ENCODE data around the gene ZNF768. TPM values are rescaled to one million over a fixed set of nuclear protein-coding genes. Genes with fewer than 3 reads are reported as not detected.
"Not testable (repeated sequence)": the region's sequence is repeated elsewhere in the genome, so short reads cannot be mapped to it uniquely, and the experiment has no call there.

ZNF768 gene
- total and polyA plus RNA-seq, 2 donors from 2014 or later = 36.2 to 46.9 TPM

- H3K36me3 ChIP-seq (ENCODE audit: control insufficient read depth in 2 of 3, insufficient read depth in 3 of 3, low read length in 3 of 3) = no peaks in the 10 kb centered on the region
Measured at GRCh38 chr16:30478766-30479478, 47.4 kb downstream of the ZNF768 start.

GRCh38 chr16:30477773-30478172 lies 48.6 kb downstream of the ZNF768 start:
- intact Hi-C loops (cut with DNase I); H3K27me3 ChIP-seq (ENCODE audit: control insufficient read depth, insufficient read depth, low read length); H3K9me3 ChIP-seq (ENCODE audit: control insufficient read depth in 2 of 3, insufficient read depth in 1 of 3, low read length in 3 of 3); H3K9ac ChIP-seq (ENCODE audit: low read length in 3 of 3); H3K4me3 ChIP-seq (ENCODE audit: low read length in 3 of 3); H3K4me1 ChIP-seq (ENCODE audit: control insufficient read depth in 2 of 3, insufficient read depth in 2 of 3, low read depth in 1 of 3, low read length in 3 of 3); FAIRE-seq; H3K36me3 ChIP-seq (ENCODE audit: control insufficient read depth in 2 of 3, insufficient read depth in 3 of 3, low read length in 3 of 3); H3K27ac ChIP-seq (ENCODE audit: low read depth in 2 of 2, low read length in 2 of 2); DNase-seq: not testable (repeated sequence)

More at GRCh38 chr16:30478766-30479478, 47.4 kb downstream of the ZNF768 start:
- no peak for TF ChIP-seq CTCF (IDR thresholded peaks at IDR 0.05; ENCODE audit: borderline replicate concordance, extremely low read depth, insufficient read depth)
- no peaks in the 10 kb centered on the region for H3K9me3 ChIP-seq (ENCODE audit: control insufficient read depth in 2 of 3, insufficient read depth in 1 of 3, low read length in 3 of 3)
- DNase-seq (no peak), FAIRE-seq (no peak)
- no peak overlapping the region for H3K4me3 ChIP-seq (ENCODE audit: low read length in 3 of 3)
- no peaks in the 10 kb centered on the region for H3K4me1 ChIP-seq (ENCODE audit: control insufficient read depth in 2 of 3, insufficient read depth in 2 of 3, low read depth in 1 of 3, low read length in 3 of 3)
- no peak overlapping the region for H3K27ac ChIP-seq (ENCODE audit: low read depth in 2 of 2, low read length in 2 of 2)
- H3K27me3 ChIP-seq (ENCODE audit: control insufficient read depth, insufficient read depth, low read length) = no peaks in the 10 kb centered on the region
- H3K9ac ChIP-seq (ENCODE audit: low read length in 3 of 3) = no peak overlapping the region
- intact Hi-C loops (cut with DNase I) = no loop called here

GRCh38 chr16:30476991-30477390 lies 49.4 kb downstream of the ZNF768 start:
- no peak for TF ChIP-seq CTCF (IDR thresholded peaks at IDR 0.05; ENCODE audit: borderline replicate concordance, extremely low read depth, insufficient read depth)
- Histone ChIP-seq H3K9me3 (ENCODE audit: control insufficient read depth in 2 of 3, insufficient read depth in 1 of 3, low read length in 3 of 3) (no peaks in the 10 kb centered on the region), H3K27me3 (ENCODE audit: control insufficient read depth, insufficient read depth, low read length) (no peaks in the 10 kb centered on the region), H3K27ac (ENCODE audit: low read depth in 2 of 2, low read length in 2 of 2) (no peak overlapping the region), H3K4me1 (ENCODE audit: control insufficient read depth in 2 of 3, insufficient read depth in 2 of 3, low read depth in 1 of 3, low read length in 3 of 3) (no peaks in the 10 kb centered on the region), H3K4me3 (ENCODE audit: low read length in 3 of 3) (no peak overlapping the region), H3K9ac (ENCODE audit: low read length in 3 of 3) (no peak overlapping the region), H3K36me3 (ENCODE audit: control insufficient read depth in 2 of 3, insufficient read depth in 3 of 3, low read length in 3 of 3) (no peaks in the 10 kb centered on the region)
- FAIRE-seq = no peak
- DNase-seq = no peak
- intact Hi-C loops (cut with DNase I) = no loop called here

GRCh38 chr16:30474684-30475083 lies 51.7 kb downstream of the ZNF768 start:
- FAIRE-seq (no peak), DNase-seq (no peak)
- H3K4me3 ChIP-seq (ENCODE audit: low read length in 3 of 3) = no peak overlapping the region
- H3K4me1 ChIP-seq (ENCODE audit: control insufficient read depth in 2 of 3, insufficient read depth in 2 of 3, low read depth in 1 of 3, low read length in 3 of 3) = no peaks in the 10 kb centered on the region
- intact Hi-C loops (cut with DNase I) = no loop called here
- H3K9ac ChIP-seq (ENCODE audit: low read length in 3 of 3) = no peak overlapping the region
- H3K36me3 ChIP-seq (ENCODE audit: control insufficient read depth in 2 of 3, insufficient read depth in 3 of 3, low read length in 3 of 3) = no peaks in the 10 kb centered on the region
- H3K27ac ChIP-seq (ENCODE audit: low read depth in 2 of 2, low read length in 2 of 2) = no peak overlapping the region
- H3K27me3 ChIP-seq (ENCODE audit: control insufficient read depth, insufficient read depth, low read length) = no peaks in the 10 kb centered on the region
- H3K9me3 ChIP-seq (ENCODE audit: control insufficient read depth in 2 of 3, insufficient read depth in 1 of 3, low read length in 3 of 3) = no peaks in the 10 kb centered on the region
- no peak for TF ChIP-seq CTCF (IDR thresholded peaks at IDR 0.05; ENCODE audit: borderline replicate concordance, extremely low read depth, insufficient read depth)
